GM15510 (cell line): ENCODE data around the gene MAJIN.

ENCODE experiments used
- POLR2A ChIP-seq: IDR thresholded peaks from 3 replicates; pipeline ENCODE4 v1.6.1; 2011; ENCODE audit warnings: borderline replicate concordance; ENCODE audit not compliant: insufficient read length; ENCODE audit errors: extremely low read depth

Gene MAJIN

GRCh38 chr11:64898541-64898940 is 73.4 kb downstream of the MAJIN start:
- no peak for TF ChIP-seq POLR2A

- no peak for TF ChIP-seq POLR2A
Observed at GRCh38 chr11:64898076-64898445, 73.8 kb downstream of the MAJIN start.

- no peak for TF ChIP-seq POLR2A
Observed at GRCh38 chr11:64897381-64898075, 74.4 kb downstream of the MAJIN start.

- no peak for TF ChIP-seq POLR2A
Observed at GRCh38 chr11:64896448-64897022, 75.4 kb downstream of the MAJIN start.

- no peak for TF ChIP-seq POLR2A
Observed at GRCh38 chr11:64894812-64895452, 77.0 kb downstream of the MAJIN start.

- no peak for TF ChIP-seq POLR2A
Observed at GRCh38 chr11:64894070-64894811, 77.7 kb downstream of the MAJIN start.

- no peak for TF ChIP-seq POLR2A
Observed at GRCh38 chr11:64893194-64894069, 78.5 kb downstream of the MAJIN start.

GRCh38 chr11:64892838-64893193 is 79.1 kb downstream of the MAJIN start:
- no peak for TF ChIP-seq POLR2A

- no peak for TF ChIP-seq POLR2A
Observed at GRCh38 chr11:64892411-64892831, 79.5 kb downstream of the MAJIN start.

GRCh38 chr11:64891880-64892279 is 80.0 kb downstream of the MAJIN start:
- TF ChIP-seq POLR2A: no peak

- no peak for TF ChIP-seq POLR2A
Observed at GRCh38 chr11:64891215-64891848, 80.6 kb downstream of the MAJIN start.

- no peak for TF ChIP-seq POLR2A
Observed at GRCh38 chr11:64890522-64890939, 81.4 kb downstream of the MAJIN start.

GRCh38 chr11:64888729-64889511 is 83.0 kb downstream of the MAJIN start:
- no peak for TF ChIP-seq POLR2A
